HG03571 (cell line): Measurements from ENCODE around the gene SYPL2.
"Not testable (repeated sequence)": the region's sequence is repeated elsewhere in the genome, so short reads cannot be mapped to it uniquely, and the experiment has no call there.

Source experiments
- ATAC-seq: cut with Tn5 transposase; IDR thresholded peaks from one replicate; pipeline ENCODE4 v1.9.1; 2021; ENCODE audit not compliant: unreplicated experiment

Gene SYPL2

DNA sequence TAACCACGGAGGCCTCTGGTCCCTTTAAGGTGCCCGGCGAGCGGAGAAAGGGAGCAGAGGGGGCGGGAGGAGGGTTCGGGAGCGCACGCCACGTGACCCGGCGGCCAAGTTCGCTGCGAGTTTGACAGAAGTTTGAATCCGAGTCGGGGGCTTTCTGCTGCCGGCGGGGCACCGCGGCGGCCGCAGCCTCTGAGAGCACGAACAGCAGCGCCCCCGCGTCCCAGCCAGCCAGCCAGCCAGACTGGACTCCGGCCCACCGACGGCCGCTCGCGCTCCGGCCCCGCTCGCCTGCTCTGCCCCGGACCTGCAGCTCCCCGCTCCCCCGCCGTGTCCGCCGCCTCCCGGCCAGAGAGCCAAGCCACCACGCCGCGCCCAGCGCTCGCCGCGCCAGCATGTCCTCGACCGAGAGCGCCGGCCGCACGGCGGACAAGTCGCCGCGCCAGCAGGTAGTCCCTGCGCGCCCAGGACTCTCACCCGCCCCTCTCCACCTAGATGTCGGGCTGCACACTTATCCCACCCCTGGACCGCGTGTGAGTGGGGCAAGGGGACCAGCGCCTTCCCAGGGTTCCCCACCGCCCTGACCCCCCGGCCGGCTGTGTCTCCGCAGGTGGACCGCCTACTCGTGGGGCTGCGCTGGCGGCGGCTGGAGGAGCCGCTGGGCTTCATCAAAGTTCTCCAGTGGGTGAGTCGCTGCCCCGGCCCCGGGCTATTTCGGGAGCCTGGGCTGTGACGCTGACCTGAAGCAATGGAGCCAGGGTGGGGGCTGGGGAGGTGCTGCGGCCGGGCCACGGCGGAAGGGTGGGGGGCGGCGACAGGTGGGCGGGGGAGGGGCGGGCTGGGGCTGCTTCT, at the start of gene SYPL2:
SYPL2 (plus strand) TSS at position 95 of the 849 bp plus-strand sequence; CDS start at position 393, 298 bp downstream.
- ATAC-seq = no peak

DNA sequence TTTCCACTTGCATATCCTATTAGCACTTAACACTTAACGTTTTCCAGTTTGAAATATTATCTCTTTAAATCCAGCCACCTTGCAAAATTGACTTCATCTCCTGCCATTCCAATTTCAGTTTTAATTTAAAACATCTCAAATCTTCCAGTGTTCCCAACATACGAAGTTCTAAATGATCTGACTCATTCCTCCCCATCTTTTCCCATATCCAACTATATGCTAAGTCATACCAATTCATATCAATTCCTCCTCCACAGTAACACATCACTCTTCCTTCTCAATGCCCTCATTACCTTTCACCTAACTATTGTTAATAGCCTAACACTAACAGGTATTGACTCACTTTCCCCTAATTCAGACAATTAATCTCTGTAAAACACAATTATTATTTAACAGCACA, 42.8 kb upstream of the SYPL2 start:
- no peak for ATAC-seq

DNA sequence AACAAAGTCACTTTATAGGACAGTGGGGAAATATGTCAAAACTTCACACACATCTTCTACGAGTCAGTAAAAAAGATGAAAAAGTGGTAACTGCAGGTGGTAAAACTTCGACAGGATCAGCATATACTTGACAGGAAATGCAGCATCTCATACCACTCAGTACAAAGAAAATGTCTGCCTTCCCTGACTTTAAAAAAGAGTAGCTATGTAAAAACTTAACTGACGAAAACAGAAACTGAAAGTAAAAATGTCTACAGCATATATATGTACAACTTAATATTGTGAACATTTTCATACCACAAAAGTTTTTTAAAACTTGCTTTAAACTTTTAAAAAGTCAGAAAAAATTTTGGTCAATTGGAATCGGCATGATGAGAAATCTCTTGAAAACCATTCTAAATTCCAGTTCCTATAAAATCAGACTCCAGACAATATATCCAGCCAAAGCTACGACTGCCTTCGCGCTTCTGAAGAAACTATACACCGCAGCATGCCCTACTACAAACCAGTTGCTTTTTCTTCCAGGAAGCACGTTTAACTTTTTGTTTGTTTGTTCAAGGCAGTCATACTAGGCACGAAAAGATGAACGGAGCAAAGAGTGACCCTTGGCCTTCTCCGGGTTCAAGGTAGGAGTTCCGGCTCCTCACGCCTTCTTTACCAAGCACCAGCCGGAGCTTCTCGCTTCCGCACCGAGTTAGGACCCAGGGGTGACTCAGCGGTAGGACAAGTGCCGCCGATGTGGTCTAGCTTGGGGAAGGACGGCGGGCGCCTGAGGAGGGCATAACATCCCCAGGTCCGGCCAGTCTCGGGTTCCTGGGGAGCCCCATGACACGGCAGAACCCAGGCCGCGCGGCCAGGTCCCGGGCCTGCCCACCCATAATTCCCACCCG, 40.7 kb upstream of the SYPL2 start:
- peak; percentile 33 for ATAC-seq

DNA sequence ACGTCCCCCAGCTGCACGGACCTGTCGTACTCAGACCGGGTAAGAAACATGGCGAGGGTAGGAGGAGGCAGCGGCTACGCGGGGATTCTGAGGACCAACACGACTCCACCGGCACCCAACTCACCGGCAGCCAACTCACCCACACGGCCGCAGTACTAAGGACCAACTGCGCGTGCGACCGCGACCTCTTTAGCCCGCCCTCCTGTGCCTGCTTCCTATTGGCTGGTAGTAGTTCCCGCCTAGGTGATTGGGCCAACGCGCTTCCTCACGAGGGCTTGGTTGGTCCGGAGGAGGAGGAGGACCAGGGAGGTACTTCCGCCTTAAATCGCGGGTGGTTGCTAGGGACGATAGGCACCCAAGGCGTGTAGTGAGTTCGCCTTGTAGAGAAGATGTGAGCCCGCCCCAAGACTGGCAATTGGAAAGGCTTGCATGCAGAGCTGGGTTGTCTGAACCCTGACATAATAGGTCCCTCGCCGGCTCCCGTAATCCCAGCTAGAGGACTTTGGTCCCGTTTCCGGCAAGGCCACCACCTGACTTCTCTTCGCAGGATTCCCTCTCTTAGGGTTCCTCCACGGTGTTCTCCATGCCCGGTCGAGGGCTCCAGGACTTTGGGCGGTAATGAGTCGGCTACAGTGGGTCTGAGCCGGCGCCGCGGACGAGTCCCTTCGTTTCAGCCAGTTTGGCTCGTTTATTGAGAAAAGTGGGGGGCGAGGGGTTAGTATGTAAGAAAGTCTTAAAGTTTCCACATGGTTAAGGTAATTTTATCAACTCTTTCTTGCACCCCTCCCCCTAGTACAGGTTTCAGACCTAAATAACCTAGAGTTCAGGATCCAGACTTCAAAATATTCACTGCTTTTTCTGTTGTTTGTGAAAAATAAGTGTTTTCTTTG, 39.8 kb upstream of the SYPL2 start, which contains the start of gene PSMA5:
PSMA5 (minus strand) TSS at position 168 of the 890 bp plus-strand sequence; CDS start at position 50, 118 bp downstream.
- ATAC-seq = peak; percentile 97

DNA sequence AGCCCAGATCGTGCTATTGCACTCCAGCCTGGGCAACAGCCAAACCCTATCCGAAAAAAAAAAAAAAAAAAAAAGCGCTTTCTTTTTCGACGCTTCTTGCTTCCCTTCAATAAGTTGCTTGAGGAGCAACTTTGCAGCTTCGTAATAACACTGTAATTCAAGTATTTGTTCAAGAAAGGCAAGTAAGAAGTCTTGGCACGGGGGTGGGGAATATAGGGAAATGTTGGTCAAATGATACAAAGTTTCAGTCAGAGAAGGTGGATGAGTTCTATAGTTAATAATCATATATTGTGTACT, 39.2 kb upstream of the SYPL2 start:
- no peak for ATAC-seq

DNA sequence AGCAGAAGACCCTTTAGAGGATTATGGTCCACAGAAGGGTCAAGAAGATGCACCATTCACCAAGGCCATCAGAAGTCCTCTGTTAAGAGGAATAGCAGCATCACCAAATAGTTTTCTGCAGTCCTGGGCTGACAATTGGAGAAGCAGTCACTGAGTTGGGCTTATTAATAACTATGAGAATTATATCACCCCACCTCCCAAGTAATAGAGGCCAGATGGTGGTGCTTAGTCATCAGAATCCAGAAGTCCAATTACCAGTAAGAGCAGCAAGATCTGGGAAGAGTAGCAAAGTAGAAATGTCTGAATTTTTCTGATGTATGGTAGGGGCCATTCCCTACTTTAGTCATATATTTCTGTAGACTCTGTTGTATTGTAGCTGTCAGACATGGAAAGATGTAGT, 34.0 kb upstream of the SYPL2 start:
- no peak for ATAC-seq

DNA sequence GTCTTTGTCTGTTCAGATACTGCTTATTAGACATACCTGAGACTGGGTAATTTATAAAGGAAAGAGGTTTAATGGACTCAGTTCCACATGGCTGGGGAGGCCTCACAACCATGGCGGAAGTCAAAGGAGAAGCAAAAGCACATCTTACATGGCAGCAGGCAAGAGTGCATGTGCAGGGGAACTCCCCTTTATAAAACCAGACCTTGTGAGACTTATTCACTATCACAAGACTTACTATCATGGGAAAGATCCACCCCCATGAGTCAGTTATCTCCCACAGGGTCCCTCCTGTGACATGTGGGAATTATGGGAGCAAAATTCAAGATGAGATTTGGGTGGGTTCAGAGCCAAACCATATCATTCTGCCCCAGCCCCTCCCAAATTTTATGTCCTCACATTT, 33.0 kb upstream of the SYPL2 start:
- no peak for ATAC-seq

DNA sequence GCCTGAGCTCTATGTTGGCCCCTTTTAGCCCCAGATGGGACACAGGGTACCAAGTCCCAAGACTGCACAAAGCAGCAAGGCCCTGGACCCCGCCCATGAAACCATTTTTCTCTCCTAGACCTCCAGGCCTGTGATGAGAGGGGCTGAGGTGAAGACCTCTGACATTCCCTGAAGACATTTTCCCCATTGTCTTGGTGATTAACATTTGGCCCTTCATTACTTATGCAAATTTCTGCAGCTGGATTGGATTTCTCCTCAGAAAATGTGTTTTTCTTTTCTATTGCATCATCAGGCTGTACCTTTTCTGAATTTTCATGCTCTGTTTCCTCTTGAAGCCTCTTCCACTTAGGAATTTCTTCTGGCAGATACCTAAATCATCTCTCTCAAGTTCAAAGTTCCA, 31.9 kb upstream of the SYPL2 start:
- no peak for ATAC-seq

DNA sequence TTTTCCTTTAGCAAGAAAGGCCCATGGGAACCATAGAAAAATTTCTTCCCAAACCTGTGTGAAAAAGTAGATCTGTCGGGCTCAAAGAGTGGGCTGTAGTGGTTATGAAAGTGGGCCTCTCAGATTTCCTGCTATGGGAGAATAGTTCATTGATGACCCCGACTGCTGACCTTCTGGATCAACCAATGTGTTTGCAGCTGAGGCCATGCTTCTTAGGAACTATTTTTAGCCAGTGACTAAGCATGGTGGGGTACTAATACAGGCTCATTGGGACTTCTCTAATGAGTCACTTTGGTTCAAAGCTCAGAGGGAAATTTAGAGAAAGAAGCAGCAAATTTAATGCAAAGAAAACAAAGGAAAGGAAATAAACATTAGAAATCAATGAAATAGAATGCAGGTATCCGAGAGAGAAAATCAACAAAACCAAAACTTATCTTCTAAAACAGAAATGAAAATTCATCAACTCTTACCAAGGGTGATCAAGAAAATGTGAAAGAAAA, 27.5 kb upstream of the SYPL2 start:
- ATAC-seq = no peak

DNA sequence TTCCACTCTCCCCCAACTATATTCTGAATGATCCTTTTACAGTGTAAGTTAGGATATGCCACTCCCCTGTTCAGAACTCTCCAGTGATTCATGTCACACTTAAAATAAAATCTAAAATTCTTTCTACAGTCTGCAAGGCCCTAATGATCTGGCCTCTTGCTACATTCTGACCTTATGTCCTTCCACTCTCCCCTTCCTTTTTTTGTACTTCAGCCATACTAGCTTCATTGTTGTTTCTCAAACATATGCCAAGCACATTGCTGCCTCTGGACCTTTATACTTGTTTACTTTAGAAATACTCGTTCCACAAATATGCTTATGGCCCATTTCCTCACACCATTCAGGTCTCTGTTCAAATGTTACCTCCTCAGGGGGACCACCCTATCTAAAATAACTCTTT, 25.3 kb upstream of the SYPL2 start:
- ATAC-seq = no peak

DNA sequence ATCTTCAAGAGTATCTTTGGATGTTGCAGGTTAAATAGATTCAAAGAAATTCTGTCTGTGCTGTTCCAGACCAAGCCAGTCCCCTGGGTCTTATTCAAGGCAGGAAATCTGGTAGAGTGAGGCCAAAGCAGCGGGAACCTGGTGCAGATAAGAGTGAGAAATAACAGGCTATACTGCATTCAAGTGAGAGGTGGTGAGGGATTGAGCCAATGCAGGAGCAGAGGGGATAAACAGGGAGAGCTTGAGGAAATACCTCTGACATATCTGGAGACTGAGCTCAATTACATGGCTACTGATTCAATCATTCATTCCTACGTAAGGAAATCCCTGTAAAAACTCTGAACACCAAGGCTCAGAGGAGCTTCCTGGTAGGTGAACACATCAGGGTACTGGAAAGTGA, 22.9 kb upstream of the SYPL2 start:
- no peak for ATAC-seq

DNA sequence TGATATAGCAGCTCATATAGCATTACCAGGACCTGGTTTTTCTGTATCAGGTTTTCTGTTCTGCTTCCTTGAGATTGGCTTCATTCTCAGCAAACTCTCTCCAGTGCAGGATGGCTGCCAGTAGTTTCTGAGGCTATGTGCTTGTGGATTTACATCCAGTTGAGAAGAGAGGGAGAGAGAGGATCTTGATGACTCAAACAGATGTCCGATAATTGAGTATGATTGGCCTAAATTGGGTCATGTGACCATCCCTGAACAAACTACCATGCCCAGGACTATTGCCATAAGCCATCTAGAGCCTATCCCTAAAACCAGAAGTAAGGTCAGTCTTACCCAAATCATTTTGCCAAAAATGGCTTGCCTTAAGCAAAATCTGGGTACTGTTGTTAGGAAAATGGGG, 22.0 kb upstream of the SYPL2 start:
- no peak for ATAC-seq

DNA sequence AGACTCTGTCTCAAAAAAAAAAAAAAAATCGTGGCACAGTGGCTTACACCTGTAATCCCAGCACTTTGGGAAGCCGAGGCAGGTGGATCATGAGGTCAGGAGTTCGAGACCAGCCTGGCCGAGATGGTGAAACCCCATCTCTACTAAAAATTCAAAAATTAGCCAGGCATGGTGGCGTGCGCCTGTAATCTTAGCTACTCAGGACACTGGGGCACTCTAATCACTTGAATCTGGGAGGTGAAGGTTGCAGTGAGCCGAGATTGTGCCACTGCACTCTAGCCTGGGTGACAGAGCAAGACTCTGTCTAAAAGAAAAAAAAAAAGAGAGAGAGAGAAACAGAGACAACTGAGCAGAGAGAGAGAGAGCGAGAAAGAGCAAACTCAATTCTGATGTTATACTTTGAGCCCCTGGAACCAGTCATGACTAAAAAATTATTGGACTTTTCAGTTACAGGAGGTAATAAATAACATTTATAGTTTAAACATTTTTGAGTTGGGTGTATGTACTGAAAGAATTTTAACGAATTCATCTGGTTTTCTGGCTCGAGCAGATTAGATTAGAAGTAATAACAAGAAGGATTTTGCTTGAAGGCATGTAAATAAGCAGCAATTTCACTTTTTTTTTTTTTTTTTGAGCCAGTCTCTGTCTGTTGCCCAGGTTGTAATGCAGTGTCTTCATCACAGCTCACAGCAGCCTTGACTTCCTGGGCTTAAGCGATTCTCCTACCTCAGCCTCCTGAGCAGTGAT, 20.2 kb upstream of the SYPL2 start:
- ATAC-seq = not testable (repeated sequence)

DNA sequence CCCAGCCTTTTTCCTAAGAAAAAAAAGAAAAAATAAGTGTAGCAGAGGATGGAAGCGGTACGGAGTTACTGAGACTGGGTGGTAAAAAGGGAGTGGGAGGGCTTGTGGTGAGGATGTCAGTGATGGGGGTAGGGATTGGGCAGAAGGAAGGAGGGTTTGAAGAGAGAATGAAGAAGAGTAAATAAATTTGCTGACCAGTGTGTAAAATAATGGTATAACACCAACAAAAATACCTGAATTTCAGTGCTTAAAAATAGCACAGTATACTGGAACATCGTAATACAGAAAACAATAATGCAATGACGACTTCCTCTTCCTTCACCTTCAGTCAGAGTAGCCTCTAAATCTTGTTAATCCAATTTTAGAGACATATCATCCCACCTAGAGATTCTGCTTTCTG, 18.8 kb upstream of the SYPL2 start:
- no peak for ATAC-seq

DNA sequence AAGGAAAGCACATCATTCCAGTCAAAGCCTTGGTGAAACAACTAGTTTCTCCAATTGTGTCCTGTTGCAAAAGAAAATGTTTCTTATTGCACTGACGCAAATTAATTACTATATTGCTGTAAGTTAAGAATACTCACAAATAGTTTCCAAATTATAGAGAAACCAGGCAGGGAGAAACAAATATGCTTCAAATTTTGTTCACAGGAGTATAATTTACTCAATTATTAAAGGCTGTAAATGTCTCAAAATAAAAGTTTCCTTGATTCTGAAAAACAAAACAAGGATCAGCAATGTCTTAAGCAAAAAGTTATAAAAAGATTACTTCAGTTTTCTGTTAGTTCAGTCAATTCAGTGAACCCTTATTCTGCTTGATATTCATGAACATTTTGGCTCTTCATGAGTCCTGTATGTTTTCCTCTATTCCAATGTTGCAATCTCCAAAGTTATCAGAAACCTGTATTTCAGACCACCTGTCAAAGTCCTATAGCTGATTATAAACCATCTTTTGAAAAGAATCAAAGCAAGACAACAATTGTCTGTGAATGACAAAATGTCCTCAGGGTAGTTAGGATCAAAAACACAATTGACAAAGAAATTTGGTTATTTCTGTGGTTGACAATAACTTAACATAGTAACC, 11.7 kb upstream of the SYPL2 start:
- no peak for ATAC-seq

DNA sequence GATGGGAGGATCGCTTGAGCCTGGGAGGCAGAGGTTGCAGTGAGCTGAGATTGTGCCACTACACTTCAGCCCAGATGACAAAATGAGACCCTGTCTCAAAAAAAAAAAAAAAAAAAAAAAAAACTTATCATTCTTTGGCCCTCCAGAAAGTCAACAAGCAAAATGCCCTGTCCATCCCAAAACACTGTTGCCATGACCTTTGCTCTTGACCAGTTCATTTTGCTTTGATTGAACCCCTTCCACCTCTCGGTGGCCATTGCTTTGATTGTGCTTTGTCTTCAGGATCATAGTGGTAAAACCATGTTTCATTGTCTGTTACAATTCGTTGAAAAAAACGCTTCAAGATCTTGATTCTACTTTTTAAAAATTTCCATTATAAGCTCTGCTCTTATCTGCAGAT, 8.5 kb upstream of the SYPL2 start:
- no peak for ATAC-seq

DNA sequence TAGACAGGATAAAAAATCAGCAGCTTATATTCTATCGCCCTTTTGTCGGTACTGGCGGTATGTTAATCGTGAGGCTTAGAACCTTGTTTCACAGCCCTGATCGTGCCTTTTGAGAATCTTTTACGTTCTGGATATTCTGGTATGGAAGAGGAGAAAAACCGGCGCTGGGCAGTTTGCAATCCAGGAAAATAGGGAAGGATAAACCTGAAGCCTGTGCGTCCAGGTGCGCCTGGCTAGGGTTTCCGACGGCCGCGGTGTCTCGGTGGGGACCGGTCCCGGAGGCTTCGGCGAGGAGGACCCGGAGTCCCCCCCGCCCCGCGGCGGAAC, 258 bp upstream of the SYPL2 start:
- ATAC-seq = no peak

DNA sequence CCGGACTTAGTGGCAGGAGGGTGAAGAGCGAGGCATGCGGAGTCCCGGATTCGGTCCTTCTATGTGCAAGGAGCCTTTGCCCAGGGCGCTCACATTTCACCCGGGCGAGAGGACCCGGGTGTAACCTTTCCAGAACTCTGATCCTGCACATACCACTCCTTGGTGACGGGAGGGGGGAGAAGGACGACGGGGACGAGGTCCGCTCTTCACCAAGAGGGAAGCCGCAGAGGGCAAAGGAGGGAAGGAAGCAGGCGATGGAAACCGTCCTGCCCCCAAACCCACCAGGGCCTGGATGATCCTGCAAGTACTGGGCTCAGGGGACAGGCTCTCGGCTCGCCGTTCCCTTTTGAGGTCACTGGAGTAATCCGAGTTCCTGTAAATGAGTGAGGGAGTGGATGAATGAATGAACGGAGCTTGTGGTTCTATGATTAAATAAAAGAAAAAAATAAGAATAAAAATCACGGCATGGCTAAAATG, 993 bp downstream of the SYPL2 start:
- no peak for ATAC-seq

DNA sequence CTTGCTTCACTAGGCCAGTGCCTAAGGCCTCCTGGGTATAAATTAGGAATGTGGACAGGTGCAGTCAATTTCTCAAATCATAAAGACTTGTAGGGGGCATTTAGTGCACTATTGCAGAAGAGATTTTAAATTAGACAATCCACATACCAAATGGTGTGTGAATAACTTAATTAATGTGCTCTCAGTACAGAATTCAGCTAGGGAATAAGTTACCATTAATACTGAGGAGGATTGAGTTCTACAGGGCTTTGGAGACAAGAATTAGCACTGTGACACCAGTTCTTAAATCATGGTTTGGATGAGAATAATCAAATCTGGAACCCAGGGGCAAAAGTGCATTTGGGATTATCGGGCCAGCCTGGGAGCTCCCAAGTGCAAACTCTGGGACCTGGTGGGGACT, 1.7 kb downstream of the SYPL2 start:
- no peak for ATAC-seq

DNA sequence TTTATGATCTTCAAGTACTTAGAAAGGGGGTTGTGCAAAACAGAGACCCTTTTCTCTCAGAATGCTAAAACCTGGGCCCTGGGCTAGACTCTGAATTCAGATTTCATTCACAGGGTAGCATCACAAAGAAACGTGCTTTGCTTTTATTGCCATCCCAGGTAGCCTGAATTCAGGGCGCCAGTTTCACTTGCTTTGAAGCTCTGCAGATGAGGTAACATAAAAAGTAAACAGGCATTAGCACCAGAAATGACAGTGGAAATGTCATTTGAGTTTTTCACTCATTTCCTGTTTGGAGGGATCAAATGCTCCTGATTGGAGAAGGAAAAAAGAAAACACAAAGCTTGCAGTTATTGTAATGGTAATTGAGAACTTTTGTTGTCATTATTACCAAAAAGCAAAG, 2.6 kb downstream of the SYPL2 start:
- ATAC-seq = no peak
